Calu3 (cell line): ENCODE results near the gene RPS18. TPM values are rescaled to one million over a fixed set of nuclear protein-coding genes. Genes with fewer than 3 reads are reported as not detected.

Experiments
- BruUV-seq: library from RNA; stranded (reverse); fragments of 400-500 nt; replicated peaks from 2 replicates; lab custom pipeline; 2021; lab: Mats Ljungman, UMichigan
- CTCF ChIA-PET: fragments of 300-600 bp; sonication (Branson Sonifier 250); formaldehyde crosslinking; loops from one replicate; lab custom pipeline; 2022; ENCODE audit warnings: antibody characterized with exemption; lab: Charles Lee
- DNase-seq: peaks from one replicate; pipeline ENCODE4 v3.0.0; 2022
- H3K27ac Mint-ChIP-seq: one replicate; pipeline ENCODE4 v1.8.0; 2022; ENCODE audit warnings: mixed read lengths; ENCODE audit not compliant: unreplicated experiment
- H3K27me3 Mint-ChIP-seq: one replicate; pipeline ENCODE4 v1.8.0; 2022; ENCODE audit warnings: mixed read lengths; ENCODE audit not compliant: unreplicated experiment
- H3K36me3 Mint-ChIP-seq: one replicate; pipeline ENCODE4 v1.8.0; 2022; ENCODE audit warnings: mild to moderate bottlenecking, moderate library complexity, mixed read lengths; ENCODE audit not compliant: insufficient read depth, unreplicated experiment
- H3K4me1 Mint-ChIP-seq: one replicate; pipeline ENCODE4 v1.8.0; 2022; ENCODE audit warnings: mild to moderate bottlenecking, low read depth, mixed read lengths; ENCODE audit not compliant: unreplicated experiment
- H3K4me3 Mint-ChIP-seq: one replicate; pipeline ENCODE4 v1.8.0; 2022; ENCODE audit warnings: mild to moderate bottlenecking, low read depth, moderate library complexity, mixed read lengths; ENCODE audit not compliant: unreplicated experiment
- H3K9me3 Mint-ChIP-seq: one replicate; pipeline ENCODE4 v1.8.0; 2022; ENCODE audit warnings: low read depth, mixed read lengths; ENCODE audit not compliant: unreplicated experiment
- intact Hi-C: fragments of 100-400 bp; cut with micrococcal nuclease; formaldehyde crosslinking; loops from one replicate; pipeline ENCODE4 v1.10.0; 2022; ENCODE audit not compliant: unreplicated experiment
- total RNA-seq: library from RNA; stranded (reverse); gene quantifications from 2 replicates; pipeline ENCODE4 v1.2.3, GENCODE V29; 2022
- TF ChIP-seq, protein P1 (sequence below): fragments of 200-600 bp; IDR thresholded peaks from one replicate; pipeline ENCODE4 v1.8.0; 2022; ENCODE audit warnings: antibody characterized with exemption; ENCODE audit not compliant: unreplicated experiment

RPS18 gene
- total RNA-seq, 1 experiment from 2014 or later, result 2,688 TPM

DNA sequence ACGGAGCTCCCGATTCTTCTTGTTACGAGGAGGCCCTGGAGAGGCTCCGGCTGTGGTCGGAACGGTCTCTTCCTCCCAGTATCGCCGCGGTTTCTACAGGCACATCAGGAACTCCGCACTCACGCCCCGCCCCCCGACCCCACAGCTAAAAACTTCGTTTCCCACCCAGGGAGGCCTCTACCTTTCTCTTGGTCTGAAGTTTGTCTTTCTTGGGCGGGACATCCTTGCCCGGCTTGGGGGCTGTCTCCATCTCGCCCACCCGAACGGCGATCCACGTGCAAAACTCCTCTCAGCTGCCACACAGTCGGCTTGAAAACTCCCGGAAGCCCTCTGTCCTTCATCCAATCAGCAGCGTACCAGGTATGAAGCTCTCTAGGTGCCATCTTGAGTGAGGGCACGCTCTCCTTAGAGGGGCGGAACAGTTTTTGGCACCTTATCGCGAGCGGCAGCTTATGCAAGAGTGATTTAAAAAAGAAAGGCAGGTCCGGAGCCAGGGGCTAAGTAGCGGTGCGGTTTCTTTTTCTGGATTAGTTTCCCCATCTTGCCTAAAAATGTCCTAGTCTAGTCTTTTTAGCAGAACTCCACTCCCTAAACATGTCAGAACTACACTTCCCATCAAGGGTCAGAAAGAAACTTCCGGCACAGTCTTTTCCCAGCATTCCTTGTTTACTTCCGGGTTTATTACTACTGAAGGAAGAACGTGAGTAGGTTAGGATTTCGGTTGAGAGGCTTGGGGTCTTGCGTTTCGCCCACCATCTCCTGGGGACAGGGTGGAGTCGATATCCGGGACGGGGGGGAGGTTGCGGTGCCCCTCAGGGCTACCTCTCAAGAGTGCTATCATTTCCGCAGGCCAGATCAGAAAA, 17.3 kb downstream of the RPS18 start, which contains the start of the genes PFDN6 and WDR46:
Gene PFDN6 (plus strand): TSS at position 681 of the 863 bp plus-strand sequence. CDS start 256 bp downstream, outside the sequence.
Gene WDR46 (minus strand): TSS at position 319 of the 863 bp plus-strand sequence. CDS start 69 bp downstream, at position 250.
- H3K36me3 Mint-ChIP-seq, result peaks cover 72% of the 10 kb centered on the region
- no TSS peak for BruUV-seq
- peak; percentile 82 for DNase-seq

DNA sequence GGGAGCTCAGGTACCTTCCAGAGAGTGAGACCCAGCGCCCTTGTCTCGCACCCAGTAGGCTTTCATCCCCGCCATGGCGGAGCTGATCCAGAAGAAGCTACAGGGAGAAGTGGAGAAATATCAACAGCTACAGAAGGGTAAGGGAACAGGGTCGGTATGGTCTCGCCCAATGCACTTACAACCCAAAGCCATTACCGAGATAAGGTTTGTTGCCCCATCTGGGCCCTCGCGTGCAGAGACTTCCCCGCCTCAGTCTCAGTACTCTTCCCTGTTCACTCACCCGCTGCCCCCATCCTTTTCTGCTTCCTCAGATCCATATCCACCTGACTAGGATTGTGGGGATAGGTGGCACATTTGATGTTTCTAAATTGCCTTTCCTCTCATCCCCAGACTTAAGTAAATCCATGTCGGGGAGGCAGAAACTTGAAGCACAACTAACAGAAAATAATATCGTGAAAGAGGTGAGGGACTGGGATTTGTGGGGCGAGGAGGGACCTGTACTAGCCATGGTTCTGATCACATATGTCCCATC, 18.0 kb downstream of the RPS18 start:
- TSS peak; percentile 90 for BruUV-seq

More for the DNA sequence above, 17.3 kb downstream of the RPS18 start, which contains the start of the genes PFDN6 and WDR46:
- peak within 1 kb of the TSS; percentile 69 for H3K27ac Mint-ChIP-seq
- intact Hi-C loops, result loop anchor here (1.0 kb wide), 1 partner anchor 8 kb away; no protein-coding TSS in a partner anchor
- H3K27me3 Mint-ChIP-seq, result no peaks in the 10 kb centered on the region
- CTCF ChIA-PET, result interaction anchor here (0.5 to 2.7 kb wide), 13 partner anchors 9 to 296 kb away, joined by 3 to 14 read pairs (median 5); partner anchors contain the start of genes B3GALT4, RGL2, RPS18 and VPS52
- peaks cover 39% of the 10 kb centered on the region for H3K4me1 Mint-ChIP-seq
- peak within 1 kb of the TSS; percentile 81 for H3K4me3 Mint-ChIP-seq
- TF ChIP-seq, protein P1, sequence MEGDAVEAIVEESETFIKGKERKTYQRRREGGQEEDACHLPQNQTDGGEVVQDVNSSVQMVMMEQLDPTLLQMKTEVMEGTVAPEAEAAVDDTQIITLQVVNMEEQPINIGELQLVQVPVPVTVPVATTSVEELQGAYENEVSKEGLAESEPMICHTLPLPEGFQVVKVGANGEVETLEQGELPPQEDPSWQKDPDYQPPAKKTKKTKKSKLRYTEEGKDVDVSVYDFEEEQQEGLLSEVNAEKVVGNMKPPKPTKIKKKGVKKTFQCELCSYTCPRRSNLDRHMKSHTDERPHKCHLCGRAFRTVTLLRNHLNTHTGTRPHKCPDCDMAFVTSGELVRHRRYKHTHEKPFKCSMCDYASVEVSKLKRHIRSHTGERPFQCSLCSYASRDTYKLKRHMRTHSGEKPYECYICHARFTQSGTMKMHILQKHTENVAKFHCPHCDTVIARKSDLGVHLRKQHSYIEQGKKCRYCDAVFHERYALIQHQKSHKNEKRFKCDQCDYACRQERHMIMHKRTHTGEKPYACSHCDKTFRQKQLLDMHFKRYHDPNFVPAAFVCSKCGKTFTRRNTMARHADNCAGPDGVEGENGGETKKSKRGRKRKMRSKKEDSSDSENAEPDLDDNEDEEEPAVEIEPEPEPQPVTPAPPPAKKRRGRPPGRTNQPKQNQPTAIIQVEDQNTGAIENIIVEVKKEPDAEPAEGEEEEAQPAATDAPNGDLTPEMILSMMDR, result no peak
- no peaks in the 10 kb centered on the region for H3K9me3 Mint-ChIP-seq

DNA sequence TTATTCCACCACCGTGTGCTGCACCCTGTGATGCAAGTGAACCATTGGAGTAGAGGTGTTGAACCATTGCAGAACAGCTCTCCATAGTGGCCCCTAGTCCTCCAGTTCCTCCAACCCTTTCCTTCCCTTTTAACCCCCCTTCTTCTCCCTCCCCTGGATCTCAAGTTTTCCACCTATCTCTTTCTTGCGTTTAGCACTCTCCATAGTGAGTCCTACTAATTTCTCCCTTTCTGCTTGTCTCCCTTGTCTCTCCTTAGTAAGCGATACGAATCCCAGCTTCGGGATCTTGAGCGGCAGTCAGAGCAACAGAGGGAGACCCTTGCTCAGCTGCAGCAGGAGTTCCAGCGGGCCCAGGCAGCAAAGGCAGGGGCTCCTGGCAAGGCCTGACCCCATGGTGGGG, 18.6 kb downstream of the RPS18 start:
- Mint-ChIP-seq H3K9me3 (no peaks in the 10 kb centered on the region), H3K4me3 (peak overlapping the region; percentile 81), H3K27me3 (no peaks in the 10 kb centered on the region), H3K36me3 (peaks cover 72% of the 10 kb centered on the region), H3K27ac (peak overlapping the region; percentile 69), H3K4me1 (peaks cover 42% of the 10 kb centered on the region)
- TF ChIP-seq, protein P1, result no peak
- CTCF ChIA-PET, result interaction anchor here (0.9 to 2.2 kb wide), 2 partner anchors 13 to 27 kb away, joined by 5 to 10 read pairs; partner anchors contain the start of genes B3GALT4 and ZBTB22
- DNase-seq, result no peak
- BruUV-seq, result no TSS peak
- intact Hi-C loops, result no loop called here

More for the DNA sequence above, 18.0 kb downstream of the RPS18 start:
- Mint-ChIP-seq H3K4me1 (peaks cover 39% of the 10 kb centered on the region), H3K27me3 (no peaks in the 10 kb centered on the region), H3K9me3 (no peaks in the 10 kb centered on the region), H3K4me3 (peak overlapping the region; percentile 81), H3K27ac (peak overlapping the region; percentile 69), H3K36me3 (peaks cover 70% of the 10 kb centered on the region)
- CTCF ChIA-PET, result interaction anchor here (1.1 to 2.7 kb wide), 6 partner anchors 8 to 126 kb away, joined by 3 to 11 read pairs (median 10); partner anchors contain the start of genes B3GALT4, RGL2, RPS18 and VPS52
- no peak for DNase-seq
- intact Hi-C loops, result loop anchor here (1.0 kb wide), 1 partner anchor 7 kb away; no protein-coding TSS in a partner anchor
- TF ChIP-seq, protein P1, result no peak

DNA sequence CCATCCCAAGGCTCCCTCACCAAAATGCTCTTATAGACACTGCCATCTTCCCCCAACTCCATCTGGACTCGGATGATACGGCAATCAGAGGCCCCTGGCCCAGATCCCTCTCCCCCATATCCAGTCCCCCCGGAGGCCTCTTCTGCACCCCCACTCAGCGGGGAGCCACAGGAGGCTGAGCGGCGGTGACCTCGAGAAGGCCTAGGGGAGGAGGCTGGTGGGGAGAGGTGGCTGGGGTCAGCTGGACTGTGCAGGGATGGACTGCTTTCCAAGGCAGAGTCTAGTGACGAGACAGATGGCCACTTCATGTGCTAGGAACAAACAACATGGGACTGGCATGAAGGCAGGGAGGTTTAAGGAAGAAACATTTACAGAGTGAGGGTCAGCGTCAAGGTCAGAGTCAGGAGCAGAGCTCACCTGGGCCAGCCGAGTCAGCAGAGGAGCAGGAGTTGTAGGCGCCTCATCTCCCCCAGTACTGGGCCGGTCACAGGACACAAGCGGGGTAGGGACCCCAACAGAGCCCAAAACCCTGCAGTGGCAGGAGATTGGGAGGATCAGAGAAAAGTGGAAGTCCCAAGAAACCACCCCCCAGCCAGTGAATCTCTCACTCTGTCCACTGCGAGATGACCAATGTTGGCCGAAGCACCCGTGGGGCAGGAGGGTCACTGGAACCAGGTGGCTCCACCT, 21.3 kb downstream of the RPS18 start:
- no TSS peak for BruUV-seq
- Mint-ChIP-seq H3K27me3 (no peaks in the 10 kb centered on the region), H3K9me3 (no peaks in the 10 kb centered on the region), H3K4me3 (no peak overlapping the region), H3K27ac (peak overlapping the region; percentile 17), H3K36me3 (peaks cover 83% of the 10 kb centered on the region), H3K4me1 (peaks cover 33% of the 10 kb centered on the region)
- CTCF ChIA-PET, result no interaction called here
- no peak for DNase-seq
- intact Hi-C loops, result no loop called here
- TF ChIP-seq, protein P1, result no peak
